ENCODE results near the gene HDAC7.
"Not testable (repeated sequence)": the region's sequence is repeated elsewhere in the genome, so short reads cannot be mapped to it uniquely, and the experiment has no call there.

The HDAC7 gene

GRCh38 chr12:47812797-47813510, 6.7 kb downstream of the HDAC7 start:
- peak; percentile 52 for DNase-seq (ENCODE audit: low spot score)

GRCh38 chr12:47811581-47812484, 7.9 kb downstream of the HDAC7 start:
- DNase-seq (ENCODE audit: low spot score) = no peak

- no peak for DNase-seq (ENCODE audit: low spot score)
Observed at GRCh38 chr12:47811072-47811396, 8.7 kb downstream of the HDAC7 start.

- DNase-seq (ENCODE audit: low spot score) = not testable (repeated sequence)
Observed at GRCh38 chr12:47809518-47809917, 10.2 kb downstream of the HDAC7 start.

GRCh38 chr12:47808574-47809365, 10.9 kb downstream of the HDAC7 start:
- DNase-seq (ENCODE audit: low spot score) = no peak

GRCh38 chr12:47808050-47808449, 11.7 kb downstream of the HDAC7 start:
- no peak for DNase-seq (ENCODE audit: low spot score)

- DNase-seq (ENCODE audit: low spot score) = no peak
Observed at GRCh38 chr12:47807338-47807737, 12.4 kb downstream of the HDAC7 start.

GRCh38 chr12:47805417-47805816, 14.3 kb downstream of the HDAC7 start:
- DNase-seq (ENCODE audit: low spot score) = no peak

GRCh38 chr12:47804171-47804570, 15.5 kb downstream of the HDAC7 start:
- DNase-seq (ENCODE audit: low spot score) = no peak

- no peak for DNase-seq (ENCODE audit: low spot score)
Observed at GRCh38 chr12:47803191-47803875, 16.4 kb downstream of the HDAC7 start.

GRCh38 chr12:47802312-47802711, 17.4 kb downstream of the HDAC7 start:
- no peak for DNase-seq (ENCODE audit: low spot score)

GRCh38 chr12:47801904-47802246, 17.8 kb downstream of the HDAC7 start:
- no peak for DNase-seq (ENCODE audit: low spot score)

GRCh38 chr12:47801170-47801903, 18.4 kb downstream of the HDAC7 start:
- DNase-seq (ENCODE audit: low spot score) = no peak

- DNase-seq (ENCODE audit: low spot score) = no peak
Observed at GRCh38 chr12:47800582-47800981, 19.1 kb downstream of the HDAC7 start.

- DNase-seq (ENCODE audit: low spot score) = peak; percentile 91
Observed at GRCh38 chr12:47799357-47799955, 20.2 kb downstream of the HDAC7 start.

GRCh38 chr12:47798382-47798948, 21.2 kb downstream of the HDAC7 start:
- DNase-seq (ENCODE audit: low spot score) = no peak

GRCh38 chr12:47797441-47797840, 22.3 kb downstream of the HDAC7 start:
- no peak for DNase-seq (ENCODE audit: low spot score)

GRCh38 chr12:47795814-47796411, 23.8 kb downstream of the HDAC7 start:
- no peak for DNase-seq (ENCODE audit: low spot score)

- DNase-seq (ENCODE audit: low spot score) = no peak
Observed at GRCh38 chr12:47795121-47795813, 24.4 kb downstream of the HDAC7 start.

- DNase-seq (ENCODE audit: low spot score) = no peak
Observed at GRCh38 chr12:47794679-47795078, 25.0 kb downstream of the HDAC7 start.
